GM19239 (cell line): Measurements from ENCODE around the gene MCM7.

ENCODE experiments used
- DNase-seq: peaks from one replicate; pipeline ENCODE4 v3.0.0; 2011; ENCODE audit warnings: low spot score; ENCODE audit not compliant: insufficient read length
- FAIRE-seq: peaks from 2 replicates; lab custom pipeline; 2011; peaks lifted over from hg19 to GRCh38; lab: Jason Lieb, UNC

MCM7 gene

DNA sequence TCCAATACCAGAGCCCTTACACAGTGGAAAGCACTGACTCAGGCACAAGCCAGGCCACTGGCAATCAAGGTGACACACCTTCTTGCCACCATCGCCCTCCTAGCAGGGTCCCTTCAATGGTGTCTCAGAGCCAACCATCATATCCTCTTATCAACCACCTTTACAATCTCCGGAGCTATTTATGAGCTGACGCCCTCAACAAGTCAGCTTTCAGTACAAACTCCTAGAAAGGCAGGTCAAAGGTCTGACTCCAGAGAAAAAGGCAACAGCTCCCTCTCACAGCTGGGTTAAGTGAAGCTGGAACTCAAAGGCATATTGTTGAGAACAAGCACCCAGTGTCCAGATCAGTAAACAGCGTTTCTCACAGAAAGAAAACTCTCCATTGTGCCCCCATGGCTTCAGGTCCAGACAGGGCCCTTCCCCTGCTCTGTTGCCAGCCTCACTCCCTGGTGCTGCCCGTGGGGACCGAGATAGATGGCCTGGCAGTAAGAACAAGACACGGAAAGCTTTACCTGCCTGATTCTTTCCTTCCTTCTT is 22.1 kb downstream of the MCM7 start:
- DNase-seq (no peak), FAIRE-seq (no peak)

DNA sequence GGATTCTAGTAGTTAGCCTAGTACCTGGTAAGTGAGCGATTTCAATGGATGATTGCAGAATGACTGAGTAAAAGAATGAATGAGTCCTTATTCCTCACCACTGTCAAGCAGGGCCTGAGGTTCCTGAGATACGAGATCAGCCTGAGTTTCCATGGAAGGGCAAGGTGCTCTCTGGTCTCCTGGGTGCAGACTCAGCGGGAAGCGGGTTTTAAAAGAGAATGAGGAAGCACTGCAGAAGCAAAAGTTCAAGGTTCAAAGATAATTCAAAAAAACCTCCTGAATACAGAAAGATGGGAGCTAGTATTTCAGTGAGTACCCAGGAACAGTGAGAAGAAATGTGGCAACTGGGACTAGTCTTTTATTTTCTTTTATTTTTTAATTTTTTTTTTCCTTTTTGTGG is 24.0 kb downstream of the MCM7 start:
- no peak for FAIRE-seq
- DNase-seq, result no peak

DNA sequence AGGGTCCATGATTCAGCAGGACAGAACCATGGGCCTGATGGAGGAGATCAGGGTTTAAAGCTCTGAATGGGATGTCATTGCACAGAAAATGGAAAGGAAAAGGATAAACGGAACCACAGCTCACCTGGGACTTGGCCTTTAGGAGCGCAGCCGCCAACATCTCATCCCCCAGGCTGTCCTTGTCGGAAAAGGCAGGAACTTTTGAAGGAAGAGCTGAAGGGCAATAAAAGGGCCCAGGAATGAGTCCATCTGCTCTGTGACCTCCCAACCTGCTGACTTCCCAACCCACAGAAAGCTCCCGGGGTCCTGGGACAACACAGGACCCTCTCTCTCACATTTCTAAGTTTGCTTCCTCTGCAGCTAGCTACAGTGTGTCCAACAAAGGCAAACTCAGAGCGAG is 25.8 kb downstream of the MCM7 start:
- FAIRE-seq, result no peak
- DNase-seq, result no peak

GRCh38 chr7:100074841-100075240 is 26.4 kb downstream of the MCM7 start:
- DNase-seq (no peak), FAIRE-seq (no peak)

DNA sequence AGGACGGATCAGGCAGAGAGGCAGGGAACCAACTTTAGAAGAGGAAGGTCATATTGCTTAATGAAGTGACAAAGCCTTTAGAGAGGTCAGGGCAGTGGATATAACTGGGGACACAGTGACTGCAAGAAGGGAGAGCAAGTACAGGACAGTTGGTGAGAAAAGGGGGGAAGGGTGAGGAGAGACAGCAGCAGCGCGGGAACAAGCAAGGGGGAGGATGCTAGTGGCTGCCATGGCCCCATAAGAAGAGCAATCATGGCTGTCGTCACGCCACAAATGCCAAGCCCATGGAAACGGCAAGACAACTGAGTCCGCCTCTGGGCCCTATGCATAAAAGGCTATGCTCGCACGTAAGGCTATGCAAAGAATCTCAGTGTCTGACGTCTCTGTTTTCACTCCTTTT is 28.7 kb downstream of the MCM7 start:
- no peak for FAIRE-seq
- DNase-seq, result no peak

DNA sequence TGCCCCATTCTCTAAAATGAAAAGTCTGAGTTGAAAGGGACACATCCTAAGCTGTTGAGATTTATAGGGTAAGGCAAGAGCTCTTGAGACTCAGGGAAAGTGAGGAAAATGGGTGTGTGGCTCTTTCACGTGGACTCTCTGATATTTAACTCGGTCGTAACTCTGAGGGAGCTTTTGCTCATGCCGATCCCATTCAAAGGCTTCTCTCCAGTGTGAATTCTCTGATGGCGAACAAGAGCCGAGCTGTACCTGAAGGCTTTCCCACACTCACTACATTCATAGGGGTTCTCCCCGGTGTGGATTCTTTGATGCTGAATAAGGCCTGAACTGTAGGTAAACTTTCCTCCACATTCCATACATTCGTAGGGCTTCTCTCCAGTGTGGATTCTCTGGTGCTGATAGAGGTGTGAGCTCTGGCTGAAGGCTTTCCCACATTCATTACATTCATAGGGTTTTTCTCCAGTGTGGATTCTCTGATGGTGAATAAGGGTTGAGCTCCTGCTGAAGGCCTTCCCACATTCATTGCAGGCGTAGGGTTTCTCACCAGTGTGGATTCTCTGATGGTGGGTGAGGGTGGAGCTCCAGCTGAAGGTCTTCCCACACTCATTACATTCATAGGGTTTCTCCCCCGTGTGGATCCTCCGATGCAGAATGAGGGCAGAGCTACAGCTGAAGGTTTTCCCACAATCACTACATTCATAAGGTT is 30.0 kb downstream of the MCM7 start:
- FAIRE-seq, result no peak
- no peak for DNase-seq

GRCh38 chr7:100069991-100070390 is 31.2 kb downstream of the MCM7 start:
- no peak for DNase-seq
- FAIRE-seq, result no peak

DNA sequence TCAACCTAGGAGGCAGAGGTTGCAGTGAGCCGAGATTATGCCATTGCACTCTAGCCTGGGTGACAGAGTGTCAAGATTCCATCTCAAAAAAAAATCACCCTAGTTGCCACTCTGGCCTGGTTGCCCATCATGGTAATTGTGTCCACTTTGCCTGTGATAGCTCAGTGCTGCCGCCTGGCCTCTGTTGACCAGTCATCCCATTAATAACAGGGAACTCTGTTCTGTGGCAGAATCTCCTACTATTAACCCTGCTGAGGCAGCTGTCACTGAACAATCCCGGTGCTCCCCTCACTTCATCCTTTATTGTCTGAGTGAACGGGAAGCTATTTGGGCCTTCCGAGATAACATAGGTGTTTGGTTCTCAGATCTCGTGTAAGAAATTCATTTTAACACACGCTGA is 34.2 kb downstream of the MCM7 start:
- FAIRE-seq, result no peak

GRCh38 chr7:100065452-100066186 is 35.6 kb downstream of the MCM7 start:
- FAIRE-seq, result no peak
- DNase-seq, result no peak

More for the DNA sequence above, 34.2 kb downstream of the MCM7 start:
- DNase-seq, result no peak

DNA sequence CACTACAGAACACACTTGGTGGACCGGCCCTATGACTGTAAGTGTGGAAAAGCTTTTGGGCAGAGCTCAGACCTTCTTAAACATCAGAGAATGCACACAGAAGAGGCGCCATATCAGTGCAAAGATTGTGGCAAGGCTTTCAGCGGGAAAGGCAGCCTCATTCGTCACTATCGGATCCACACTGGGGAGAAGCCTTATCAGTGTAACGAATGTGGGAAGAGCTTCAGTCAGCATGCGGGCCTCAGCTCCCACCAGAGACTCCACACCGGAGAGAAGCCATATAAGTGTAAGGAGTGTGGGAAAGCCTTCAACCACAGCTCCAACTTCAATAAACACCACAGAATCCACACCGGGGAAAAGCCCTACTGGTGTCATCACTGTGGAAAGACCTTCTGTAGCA is 37.0 kb downstream of the MCM7 start:
- DNase-seq (no peak), FAIRE-seq (no peak)

GRCh38 chr7:100063376-100063775 is 37.8 kb downstream of the MCM7 start:
- DNase-seq (no peak), FAIRE-seq (no peak)

GRCh38 chr7:100061518-100062193 is 39.5 kb downstream of the MCM7 start:
- FAIRE-seq (no peak), DNase-seq (no peak)

- FAIRE-seq (no peak), DNase-seq (no peak)
Measured at GRCh38 chr7:100059251-100059739, 41.9 kb downstream of the MCM7 start.

DNA sequence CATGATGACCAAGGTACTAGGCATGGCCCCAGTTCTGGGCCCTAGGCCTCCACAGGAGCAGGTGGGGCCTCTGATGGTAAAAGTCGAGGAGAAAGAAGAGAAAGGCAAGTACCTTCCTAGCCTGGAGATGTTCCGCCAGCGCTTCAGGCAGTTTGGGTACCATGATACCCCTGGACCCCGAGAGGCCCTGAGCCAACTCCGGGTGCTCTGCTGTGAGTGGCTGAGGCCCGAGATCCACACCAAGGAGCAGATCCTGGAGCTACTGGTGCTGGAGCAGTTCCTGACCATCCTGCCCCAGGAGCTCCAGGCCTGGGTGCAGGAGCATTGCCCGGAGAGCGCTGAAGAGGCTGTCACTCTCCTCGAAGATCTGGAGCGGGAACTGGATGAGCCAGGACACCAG is 44.2 kb downstream of the MCM7 start:
- no peak for DNase-seq
- FAIRE-seq, result no peak

GRCh38 chr7:100053215-100053614 is 48.0 kb downstream of the MCM7 start:
- FAIRE-seq, result no peak
- DNase-seq, result no peak

DNA sequence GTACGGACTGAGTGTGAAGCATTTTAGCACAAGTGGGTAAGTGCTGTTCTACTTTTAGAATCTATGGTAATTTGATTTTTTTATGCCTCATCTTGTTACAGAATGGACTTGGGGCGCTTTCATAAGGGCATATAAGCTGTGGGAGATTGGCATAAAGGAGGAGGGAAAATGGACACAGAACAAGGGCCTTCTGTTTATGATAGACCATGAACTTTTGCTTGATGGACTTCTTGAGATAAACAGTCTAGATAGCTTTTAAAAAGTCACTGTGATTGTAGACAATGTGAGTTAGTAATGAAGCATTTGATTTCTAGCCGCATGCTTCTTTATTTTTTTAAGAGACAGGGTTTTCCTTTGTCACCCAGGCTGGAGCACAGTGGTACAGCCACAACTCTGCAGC is 49.6 kb downstream of the MCM7 start:
- FAIRE-seq, result no peak
- DNase-seq, result no peak

DNA sequence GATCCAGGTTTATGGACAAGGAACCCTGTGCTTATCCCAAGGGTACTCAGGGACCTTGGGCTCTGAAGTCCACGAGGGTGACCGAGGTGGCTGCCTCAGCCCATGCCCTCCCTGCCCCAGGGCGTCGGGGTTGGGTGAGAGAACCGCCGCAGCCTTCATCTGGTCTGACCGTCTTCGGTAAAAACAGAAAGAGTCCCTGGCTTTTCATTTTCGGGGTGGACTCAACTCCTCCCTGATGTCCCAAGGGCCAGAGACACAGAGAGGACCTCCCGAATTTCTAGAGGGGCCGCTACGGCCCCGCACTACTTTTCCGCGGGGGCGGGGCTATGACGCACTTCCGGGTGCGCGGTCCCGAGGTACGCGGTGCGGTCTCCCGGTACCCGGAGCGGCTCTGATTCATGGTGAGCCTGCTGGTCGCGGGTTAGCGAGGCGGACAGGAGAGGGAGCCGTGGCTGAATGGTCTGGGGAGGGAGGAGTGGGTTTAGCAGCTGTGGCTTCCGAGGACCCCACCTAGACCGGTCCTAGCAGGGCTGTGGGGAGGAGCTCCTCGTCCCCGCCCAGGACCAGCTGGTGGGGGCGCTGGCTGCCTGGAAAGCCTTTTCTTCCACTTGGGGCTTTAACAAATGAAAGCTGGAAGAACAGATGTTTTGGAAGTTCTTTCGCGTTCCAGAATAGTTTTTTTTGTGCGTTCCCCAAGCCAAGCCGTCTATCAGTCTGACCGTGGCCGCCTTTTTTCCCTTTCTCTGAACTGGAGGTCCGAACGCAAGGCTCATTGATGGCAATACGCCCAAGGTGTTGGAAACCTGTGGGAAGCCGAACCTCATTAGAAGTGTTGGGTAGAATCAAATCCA is 51.5 kb downstream of the MCM7 start, which contains the start of gene ZSCAN21:
ZSCAN21 (plus strand) TSS at position 334 of the 851 bp plus-strand sequence. CDS start 7,233 bp downstream, outside the sequence.
- DNase-seq (peak; percentile 76), FAIRE-seq (peak; percentile 79)

- FAIRE-seq, result no peak
- DNase-seq, result no peak
Measured at GRCh38 chr7:100048680-100049079, 52.5 kb downstream of the MCM7 start.

GRCh38 chr7:100044718-100045117 is 56.5 kb downstream of the MCM7 start:
- peak; percentile 26 for DNase-seq
- FAIRE-seq, result no peak
